Neuron (in vitro differentiated cells): ENCODE measurements around the gene ZNF350.

Source experiments
- H2AFZ ChIP-seq: one replicate; pipeline ENCODE4 v1.6.1; 2013; ENCODE audit warnings: low read depth, mild to moderate bottlenecking, inconsistent platforms, low read length, moderate library complexity
- H3K27me3 ChIP-seq: one replicate; pipeline ENCODE4 v1.6.1; 2013; ENCODE audit warnings: low read length; ENCODE audit not compliant: insufficient read depth
- H3K36me3 ChIP-seq: one replicate; pipeline ENCODE4 v1.6.1; 2013; ENCODE audit warnings: low read length; ENCODE audit not compliant: insufficient read depth
- H3K4me1 ChIP-seq: one replicate; pipeline ENCODE4 v1.6.1; 2013; ENCODE audit warnings: low read length; ENCODE audit not compliant: insufficient read depth
- H3K4me3 ChIP-seq: 2 replicates; pipeline ENCODE4 v1.5.1; 2013; ENCODE audit warnings: mild to moderate bottlenecking, low read length, moderate library complexity
- H3K9me3 ChIP-seq: one replicate; pipeline ENCODE4 v1.6.1; 2013; ENCODE audit warnings: low read length

ZNF350 gene

GRCh38 chr19:51915324-51915867 is 71.2 kb downstream of the ZNF350 start:
- H3K9me3 ChIP-seq = peaks cover 22% of the 10 kb centered on the region
- H3K4me3 ChIP-seq = no peak overlapping the region
- H3K36me3 ChIP-seq = no peaks in the 10 kb centered on the region
- no peak overlapping the region for H2AFZ ChIP-seq
- H3K27me3 ChIP-seq = no peaks in the 10 kb centered on the region
- H3K4me1 ChIP-seq = no peaks in the 10 kb centered on the region
